Endothelial cell of umbilical vein (primary cell): ENCODE measurements around the gene NMT2. TPM values are rescaled to one million over a fixed set of nuclear protein-coding genes. Genes with fewer than 3 reads are reported as not detected.
A peak's percentile ranks its signal among the peaks of the same experiment; 100 is the strongest.
"Not testable (repeated sequence)": the region's sequence is repeated elsewhere in the genome, so short reads cannot be mapped to it uniquely, and the experiment has no call there.

Experiments used
- BruUV-seq: library from RNA; stranded (reverse); fragments of 400-500 nt; replicated peaks from 2 replicates; lab custom pipeline; 2021; lab: Mats Ljungman, UMichigan
- CTCF ChIA-PET: fragments of 300-600, 350-600 bp; sonication (Branson Sonifier 250); formaldehyde crosslinking; loops from one replicate; lab custom pipeline; 2021; ENCODE audit warnings: antibody characterized with exemption, inconsistent platforms; lab: Charles Lee
- POLR2A ChIA-PET: fragments of 300-600, 350-600 bp; sonication (Branson Sonifier 250); formaldehyde crosslinking; loops from one replicate; lab custom pipeline; 2021; ENCODE audit warnings: antibody characterized with exemption, inconsistent platforms; lab: Charles Lee
- DNase-seq: peaks from one replicate; pipeline ENCODE4 v3.0.0-alpha.2; 2011; ENCODE audit warnings: low read depth, low spot score
- FAIRE-seq: peaks from 2 replicates; lab custom pipeline; 2011; peaks lifted over from hg19 to GRCh38; lab: Jason Lieb, UNC
- H2AFZ ChIP-seq: 2 replicates; pipeline ENCODE4 v1.6.0; 2012; ENCODE audit warnings: low read depth, low read length, control low read depth, inconsistent platforms
- H3K27ac ChIP-seq: 2 replicates; pipeline ENCODE4 v1.5.1; 2011; ENCODE audit warnings: low read depth, mild to moderate bottlenecking, control low read depth, low read length, moderate library complexity; ENCODE audit not compliant: insufficient read depth
- H3K27me3 ChIP-seq, 2 experiments: 2 replicates each; pipeline versions ENCODE4 v1.6.0 to v1.6.1; 2011; ENCODE audit warnings: low read length in 2 of 2, mixed read lengths in 1 of 2; ENCODE audit not compliant: control insufficient read depth in 2 of 2, insufficient read depth in 2 of 2
- H3K36me3 ChIP-seq, 2 experiments: 2 replicates in 1 of 2; 3 replicates in 1 of 2; pipeline ENCODE4 v1.5.1; 2011; ENCODE audit warnings: low read length in 2 of 2, mild to moderate bottlenecking in 1 of 2, moderate library complexity in 1 of 2; ENCODE audit not compliant: control insufficient read depth in 2 of 2, insufficient read depth in 2 of 2; ENCODE audit errors: extremely low read depth in 1 of 2
- H3K4me1 ChIP-seq: 3 replicates; pipeline ENCODE4 v1.5.1; 2011; ENCODE audit warnings: mild to moderate bottlenecking, low read length; ENCODE audit not compliant: control insufficient read depth, insufficient read depth; ENCODE audit errors: extremely low read depth
- H3K4me2 ChIP-seq: 2 replicates; pipeline ENCODE4 v1.6.1; 2011; ENCODE audit warnings: low read length, control low read depth, mixed read lengths; ENCODE audit not compliant: insufficient read depth
- H3K4me3 ChIP-seq, 3 experiments: fragments of 200-600 bp in 1 of 3; sonication (generic), shearing (Covaris generic) in 1 of 3; replicated peaks in 1 of 3; 2 replicates each; pipeline ENCODE4 v1.5.1; 2011 to 2016; ENCODE audit warnings: control low read depth in 3 of 3, low read length in 3 of 3, mild to moderate bottlenecking in 2 of 3, inconsistent platforms in 1 of 3, low read depth in 1 of 3, moderate library complexity in 1 of 3; ENCODE audit not compliant: insufficient read depth in 1 of 3
- H3K79me2 ChIP-seq: 2 replicates; pipeline ENCODE4 v1.6.0; 2012; ENCODE audit warnings: low read length, inconsistent platforms; ENCODE audit not compliant: control insufficient read depth, insufficient read depth
- H3K9ac ChIP-seq: replicated peaks from 2 replicates; pipeline ENCODE3; 2011; ENCODE audit warnings: low read length, control low read depth; ENCODE audit not compliant: insufficient read depth; ENCODE audit errors: extremely low read depth
- H3K9me1 ChIP-seq: replicated peaks from 3 replicates; pipeline ENCODE4 v1.6.0; 2011; ENCODE audit warnings: mild to moderate bottlenecking, low read length; ENCODE audit not compliant: control insufficient read depth, insufficient read depth; ENCODE audit errors: extremely low read depth
- H3K9me3 ChIP-seq: replicated peaks from 2 replicates; pipeline ENCODE4 v1.5.1; 2012; ENCODE audit warnings: low read length, inconsistent platforms; ENCODE audit not compliant: control insufficient read depth, insufficient read depth
- H4K20me1 ChIP-seq: replicated peaks from 2 replicates; pipeline ENCODE3; 2011; ENCODE audit warnings: mild to moderate bottlenecking, low read length; ENCODE audit not compliant: control insufficient read depth, insufficient read depth; ENCODE audit errors: extremely low read depth
- CTCF ChIP-seq, 2 donors: IDR thresholded peaks; 1 replicate in 1 of 2; 2 replicates in 1 of 2; pipeline ENCODE4 v1.5.1; 2011; ENCODE audit warnings: low read length in 2 of 2, mild to moderate bottlenecking in 2 of 2, moderate library complexity in 2 of 2, control low read depth in 1 of 2, inconsistent platforms in 1 of 2, low read depth in 1 of 2; ENCODE audit not compliant: insufficient read depth in 1 of 2; ENCODE audit errors: extremely low read depth in 1 of 2
- EZH2 ChIP-seq: IDR thresholded peaks from 2 replicates; pipeline ENCODE4 v1.6.1; 2012; ENCODE audit warnings: borderline replicate concordance, low read depth, mild to moderate bottlenecking, moderate library complexity, low read length, inconsistent platforms; ENCODE audit not compliant: severe bottlenecking
- FOS ChIP-seq: IDR thresholded peaks from 2 replicates; pipeline ENCODE4 v1.6.1; 2011; ENCODE audit warnings: mild to moderate bottlenecking, low read length, moderate library complexity, borderline replicate concordance; ENCODE audit not compliant: insufficient read depth
- GATA2 ChIP-seq: IDR thresholded peaks from 2 replicates; pipeline ENCODE4 v1.7.0; 2011; ENCODE audit warnings: low read depth, mild to moderate bottlenecking, moderate library complexity, mixed read lengths, low read length; ENCODE audit not compliant: insufficient read length, insufficient read depth
- JUN ChIP-seq: IDR thresholded peaks from 2 replicates; pipeline ENCODE4 v1.6.1; 2011; ENCODE audit warnings: borderline replicate concordance, low read depth; ENCODE audit not compliant: insufficient read length, insufficient read depth
- MAX ChIP-seq: IDR thresholded peaks from 2 replicates; pipeline ENCODE4 v1.6.1; 2011; ENCODE audit not compliant: insufficient read depth, insufficient read length
- MYC ChIP-seq: IDR thresholded peaks from one replicate; pipeline ENCODE4 v1.6.1; 2011; ENCODE audit warnings: mild to moderate bottlenecking, low read depth, low read length
- POLR2A ChIP-seq: IDR thresholded peaks from 2 replicates; pipeline ENCODE4 v1.6.1; 2012; ENCODE audit warnings: low read depth, mild to moderate bottlenecking, control low read depth, low read length
- POLR2AphosphoS5 ChIP-seq: IDR thresholded peaks from 2 replicates; pipeline ENCODE4 v1.6.1; 2012; ENCODE audit warnings: low read depth, mild to moderate bottlenecking, control low read depth, low read length, moderate library complexity; ENCODE audit not compliant: insufficient read depth
- dilution Hi-C: fragments of 300-500 bp; cut with MboI; formaldehyde crosslinking; loops from one replicate; pipeline ENCODE4 v1.15.0; 2019; ENCODE audit warnings: low sequenced_read_pairs; ENCODE audit not compliant: extremely low pct_ligation_motif_present
- intact Hi-C: fragments of 100-400 bp; cut with micrococcal nuclease; formaldehyde crosslinking; loops from one replicate; pipeline ENCODE4 v1.10.0; 2022
- polyA plus RNA-seq, 4 experiments: library from polyadenylated mRNA; depleted of rRNA in 3 of 4; stranded (reverse) in 3 of 4; unstranded in 1 of 4; fragments of >200 nt; gene quantifications; 2 replicates each; pipeline versions ENCODE4 v1.2.1 to v1.2.3, GENCODE V29; 2011 to 2012; ENCODE audit warnings: missing spikeins in 1 of 4
- total RNA-seq: library from RNA; stranded (reverse); gene quantifications from 2 replicates; pipeline ENCODE4 v1.2.3, GENCODE V29; 2021

Gene NMT2
- total and polyA plus RNA-seq, 2 donors (not counting 3 experiments of a cell fraction or from before 2014, with no cell fraction given) = 39.0 to 109 TPM

- no peaks in the 10 kb centered on the region for H4K20me1 ChIP-seq
- H3K27me3 ChIP-seq = no peaks in the 10 kb centered on the region
- ChIA-PET POLR2A (interaction anchor here (0.8 to 2.0 kb wide), 2 partner anchors 34 to 76 kb away, joined by 4 to 6 read pairs; partner anchors contain the start of gene NMT2), CTCF (interaction anchor here (1.4 to 1.6 kb wide), 2 partner anchors 34 to 35 kb away, joined by 3 to 15 read pairs; partner anchors contain the start of gene NMT2)
- H3K9me1 ChIP-seq = no peaks in the 10 kb centered on the region
- H3K4me3 ChIP-seq = no peak overlapping the region
- no peak overlapping the region for H3K9ac ChIP-seq
- dilution Hi-C loops = no loop called here
- intact Hi-C loops = loop anchor here (5.0 kb wide), 2 partner anchors 45 to 615 kb away; no protein-coding TSS in a partner anchor
- no peak overlapping the region for H2AFZ ChIP-seq
- no peak for FAIRE-seq
- no peaks in the 10 kb centered on the region for H3K9me3 ChIP-seq
- peaks cover 51% of the 10 kb centered on the region for H3K4me1 ChIP-seq
- no peak for TF ChIP-seq CTCF (IDR thresholded peaks at IDR 0.05; ENCODE audit: extremely low read depth in 1 of 2, insufficient read depth in 1 of 2, low read depth in 1 of 2, low read length in 2 of 2)
- no peak for TF ChIP-seq JUN
- no peak for TF ChIP-seq EZH2
- no peak for TF ChIP-seq FOS
- TF ChIP-seq POLR2AphosphoS5 = no peak
- TF ChIP-seq POLR2A = no peak
- TF ChIP-seq MYC = no peak
- no peak for TF ChIP-seq GATA2
- TF ChIP-seq MAX = no peak
- peaks cover 0 to 2% of the 10 kb centered on the region in 2 experiments for H3K36me3 ChIP-seq
- BruUV-seq = no TSS peak
- no peaks in the 10 kb centered on the region for H3K79me2 ChIP-seq
- H3K27ac ChIP-seq = peak overlapping the region; percentile 97
- peak overlapping the region; percentile 9 for H3K4me2 ChIP-seq
- peak; percentile 7 for DNase-seq
These were observed 34.1 kb upstream of the NMT2 start for GRCh38 chr10:15202639-15203038.

GRCh38 chr10:15202301-15202621 is 33.8 kb upstream of the NMT2 start:
- H3K79me2 ChIP-seq, BruUV-seq, DNase-seq, H2AFZ ChIP-seq, FAIRE-seq, H4K20me1 ChIP-seq, H3K36me3 ChIP-seq, H3K4me2 ChIP-seq, dilution Hi-C loops, H3K27me3 ChIP-seq, H3K9me1 ChIP-seq, H3K9me3 ChIP-seq, H3K4me3 ChIP-seq: not testable (repeated sequence)
- Histone ChIP-seq H3K9ac (peak overlapping the region; percentile 83), H3K4me1 (peaks cover 55% of the 10 kb centered on the region), H3K27ac (peak overlapping the region; percentile 97)
- intact Hi-C loops = loop anchor here (5.0 kb wide), 2 partner anchors 45 to 615 kb away; no protein-coding TSS in a partner anchor
- ChIA-PET POLR2A (interaction anchor here (0.8 to 2.0 kb wide), 2 partner anchors 33 to 76 kb away, joined by 4 to 6 read pairs; partner anchors contain the start of gene NMT2), CTCF (interaction anchor here (1.3 to 1.6 kb wide), 5 partner anchors 15 to 169 kb away, joined by 3 to 15 read pairs (median 5); partner anchors contain the start of genes FAM171A1 and NMT2)
